ENCODE measurements around the gene URI1.

The URI1 gene

GRCh38 chr19:29917911-29918310 is 24.1 kb upstream of the URI1 start:
- Histone ChIP-seq H3K27ac (no peak overlapping the region), H3K9me3 (ENCODE audit: low read depth, low read length) (no peaks in the 10 kb centered on the region), H3K4me3 (no peak overlapping the region), H3K36me3 (ENCODE audit: insufficient read depth, low read length) (no peaks in the 10 kb centered on the region), H3K9ac (ENCODE audit: insufficient read length) (no peak overlapping the region)
- TF ChIP-seq FOXP2 (optimal IDR thresholded peaks at IDR 0.05; ENCODE audit: control extremely low read depth, extremely low read length, insufficient read depth) = no peak
- TF ChIP-seq EZH2 (IDR thresholded peaks at IDR 0.05) = no peak
- TF ChIP-seq POLR2AphosphoS5 (IDR thresholded peaks at IDR 0.05; ENCODE audit: borderline replicate concordance, low read depth, low read length) = no peak
- DNase-seq (ENCODE audit: low read depth, low spot score) = no peak

GRCh38 chr19:29918891-29919290 is 23.1 kb upstream of the URI1 start:
- Histone ChIP-seq H3K4me3 (no peak overlapping the region), H3K9ac (ENCODE audit: insufficient read length) (no peak overlapping the region), H3K36me3 (ENCODE audit: insufficient read depth, low read length) (no peaks in the 10 kb centered on the region), H3K9me3 (ENCODE audit: low read depth, low read length) (no peaks in the 10 kb centered on the region), H3K27ac (no peak overlapping the region)
- TF ChIP-seq EZH2 (IDR thresholded peaks at IDR 0.05) (no peak), POLR2AphosphoS5 (IDR thresholded peaks at IDR 0.05; ENCODE audit: borderline replicate concordance, low read depth, low read length) (no peak), FOXP2 (optimal IDR thresholded peaks at IDR 0.05; ENCODE audit: control extremely low read depth, extremely low read length, insufficient read depth) (no peak)
- no peak for DNase-seq (ENCODE audit: low read depth, low spot score)

GRCh38 chr19:29922972-29923371 is 19.1 kb upstream of the URI1 start:
- Histone ChIP-seq H3K4me3 (no peak overlapping the region), H3K27ac (no peak overlapping the region), H3K36me3 (ENCODE audit: insufficient read depth, low read length) (no peaks in the 10 kb centered on the region), H3K9me3 (ENCODE audit: low read depth, low read length) (no peaks in the 10 kb centered on the region), H3K9ac (ENCODE audit: insufficient read length) (no peak overlapping the region)
- no peak for TF ChIP-seq POLR2AphosphoS5 (IDR thresholded peaks at IDR 0.05; ENCODE audit: borderline replicate concordance, low read depth, low read length)
- no peak for TF ChIP-seq EZH2 (IDR thresholded peaks at IDR 0.05)
- no peak for TF ChIP-seq FOXP2 (optimal IDR thresholded peaks at IDR 0.05; ENCODE audit: control extremely low read depth, extremely low read length, insufficient read depth)
- DNase-seq (ENCODE audit: low read depth, low spot score) = no peak

GRCh38 chr19:29923653-29924052 is 18.4 kb upstream of the URI1 start:
- DNase-seq (ENCODE audit: low read depth, low spot score) = no peak
- H3K9ac ChIP-seq (ENCODE audit: insufficient read length) = no peak overlapping the region
- H3K9me3 ChIP-seq (ENCODE audit: low read depth, low read length) = no peaks in the 10 kb centered on the region
- no peak for TF ChIP-seq FOXP2 (optimal IDR thresholded peaks at IDR 0.05; ENCODE audit: control extremely low read depth, extremely low read length, insufficient read depth)
- no peak for TF ChIP-seq POLR2AphosphoS5 (IDR thresholded peaks at IDR 0.05; ENCODE audit: borderline replicate concordance, low read depth, low read length)
- no peak for TF ChIP-seq EZH2 (IDR thresholded peaks at IDR 0.05)
- no peak overlapping the region for H3K27ac ChIP-seq
- H3K4me3 ChIP-seq = no peak overlapping the region
- H3K36me3 ChIP-seq (ENCODE audit: insufficient read depth, low read length) = no peaks in the 10 kb centered on the region

- Histone ChIP-seq H3K4me3 (peak overlapping the region; percentile 26; the same call in 1 of the 2 replicates), H3K36me3 (ENCODE audit: insufficient read depth, low read length) (no peaks in the 10 kb centered on the region), H3K9ac (ENCODE audit: insufficient read length) (no peak overlapping the region), H3K9me3 (ENCODE audit: low read depth, low read length) (no peaks in the 10 kb centered on the region), H3K27ac (peak overlapping the region; percentile 86)
- peak; percentile 42 for DNase-seq (ENCODE audit: low read depth, low spot score)
- TF ChIP-seq FOXP2 (optimal IDR thresholded peaks at IDR 0.05; ENCODE audit: control extremely low read depth, extremely low read length, insufficient read depth) = no peak
Observed at GRCh38 chr19:29926031-29926430, 16.0 kb upstream of the URI1 start.

- no peaks in the 10 kb centered on the region for H3K9me3 ChIP-seq (ENCODE audit: low read depth, low read length)
- no peak overlapping the region for H3K9ac ChIP-seq (ENCODE audit: insufficient read length)
- H3K4me3 ChIP-seq = no peak overlapping the region
- no peak for TF ChIP-seq FOXP2 (optimal IDR thresholded peaks at IDR 0.05; ENCODE audit: control extremely low read depth, extremely low read length, insufficient read depth)
- TF ChIP-seq EZH2 (IDR thresholded peaks at IDR 0.05) = no peak
- TF ChIP-seq POLR2AphosphoS5 (IDR thresholded peaks at IDR 0.05; ENCODE audit: borderline replicate concordance, low read depth, low read length) = no peak
- no peak for DNase-seq (ENCODE audit: low read depth, low spot score)
- no peaks in the 10 kb centered on the region for H3K36me3 ChIP-seq (ENCODE audit: insufficient read depth, low read length)
- peak overlapping the region; percentile 83 for H3K27ac ChIP-seq
Observed at GRCh38 chr19:29926801-29927200, 15.2 kb upstream of the URI1 start.

GRCh38 chr19:29927944-29928625 is 14.0 kb upstream of the URI1 start:
- peak overlapping the region; percentile 67 for H3K27ac ChIP-seq
- H3K36me3 ChIP-seq (ENCODE audit: insufficient read depth, low read length) = no peaks in the 10 kb centered on the region
- no peak for TF ChIP-seq EZH2 (IDR thresholded peaks at IDR 0.05)
- no peak for TF ChIP-seq POLR2AphosphoS5 (IDR thresholded peaks at IDR 0.05; ENCODE audit: borderline replicate concordance, low read depth, low read length)
- no peak for DNase-seq (ENCODE audit: low read depth, low spot score)
- peak overlapping the region; percentile 35 for H3K4me3 ChIP-seq
- no peak overlapping the region for H3K9ac ChIP-seq (ENCODE audit: insufficient read length)
- H3K9me3 ChIP-seq (ENCODE audit: low read depth, low read length) = no peaks in the 10 kb centered on the region

GRCh38 chr19:29928831-29929230 is 13.2 kb upstream of the URI1 start:
- no peak overlapping the region for H3K4me3 ChIP-seq
- TF ChIP-seq EZH2 (IDR thresholded peaks at IDR 0.05) = no peak
- H3K9ac ChIP-seq (ENCODE audit: insufficient read length) = no peak overlapping the region
- no peak for DNase-seq (ENCODE audit: low read depth, low spot score)
- H3K27ac ChIP-seq = peak overlapping the region; percentile 67
- no peaks in the 10 kb centered on the region for H3K9me3 ChIP-seq (ENCODE audit: low read depth, low read length)
- H3K36me3 ChIP-seq (ENCODE audit: insufficient read depth, low read length) = no peaks in the 10 kb centered on the region

- H3K9me3 ChIP-seq (ENCODE audit: low read depth, low read length) = no peaks in the 10 kb centered on the region; the same call in 1 of the 2 replicates
- H3K4me3 ChIP-seq = no peak overlapping the region
- H3K9ac ChIP-seq (ENCODE audit: insufficient read length) = no peak overlapping the region
- no peak for TF ChIP-seq EZH2 (IDR thresholded peaks at IDR 0.05)
- TF ChIP-seq FOXP2 (optimal IDR thresholded peaks at IDR 0.05; ENCODE audit: control extremely low read depth, extremely low read length, insufficient read depth) = no peak
- no peak for TF ChIP-seq POLR2AphosphoS5 (IDR thresholded peaks at IDR 0.05; ENCODE audit: borderline replicate concordance, low read depth, low read length)
- DNase-seq (ENCODE audit: low read depth, low spot score) = no peak
- H3K36me3 ChIP-seq (ENCODE audit: insufficient read depth, low read length) = no peaks in the 10 kb centered on the region
- H3K27ac ChIP-seq = no peak overlapping the region
Observed at GRCh38 chr19:29934257-29934656, 7.8 kb upstream of the URI1 start.

Data from SK-N-MC (cell line).